Measurements from ENCODE around the gene EOLA1.
A peak's percentile ranks its signal among the peaks of the same experiment; 100 is the strongest.
"Not testable (repeated sequence)": the region's sequence is repeated elsewhere in the genome, so short reads cannot be mapped to it uniquely, and the experiment has no call there.

The EOLA1 gene

DNA sequence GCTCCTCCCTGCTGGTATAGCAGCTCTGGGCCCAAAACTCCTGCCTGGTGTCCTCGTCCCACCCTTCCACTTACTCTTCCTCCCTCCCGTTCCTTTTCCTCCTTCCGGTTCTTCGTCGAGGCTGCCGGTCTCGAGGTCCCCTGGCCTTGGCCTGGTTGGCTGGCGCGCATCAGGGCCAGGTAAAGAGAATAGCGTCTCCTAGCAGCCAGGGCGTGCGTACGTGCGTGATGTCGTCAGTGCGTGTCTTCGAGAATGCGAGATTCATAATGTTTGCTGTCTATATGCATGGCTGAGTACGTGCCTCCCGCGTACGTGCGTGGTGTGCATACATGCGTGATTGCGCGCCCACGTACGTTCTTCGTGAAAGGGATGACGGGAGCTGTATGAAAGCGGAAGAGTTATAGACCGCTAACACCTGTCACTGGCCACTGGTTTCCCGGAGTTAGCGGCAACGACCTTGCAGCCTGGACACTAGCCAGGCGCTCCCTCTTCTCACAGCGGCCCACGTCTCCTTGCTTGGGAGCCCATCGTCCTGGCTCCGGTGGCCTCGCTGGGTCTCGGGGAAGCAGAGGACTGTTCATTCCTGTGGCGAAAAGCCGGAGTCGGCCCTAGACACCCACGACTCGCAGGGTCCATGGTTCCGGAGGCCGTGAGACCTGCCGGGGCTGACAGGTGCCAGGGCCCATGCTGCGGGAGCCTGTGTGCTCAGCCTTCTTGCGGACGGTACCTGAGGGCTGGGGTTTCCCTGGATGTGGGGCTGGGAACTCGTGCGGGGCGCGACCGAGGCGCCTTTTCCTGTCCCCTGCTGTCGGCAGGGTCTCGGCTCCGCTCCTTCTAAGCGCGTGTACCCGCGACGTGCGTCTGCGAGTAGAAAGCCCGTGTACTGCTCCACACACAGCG, at the start of gene EOLA1:
Gene EOLA1 (plus strand): TSS at position 392 of the 900 bp plus-strand sequence. CDS start 4,619 bp downstream, outside the sequence.
- DNase-seq = peak in 52 of 56 donors; percentile 2 to 94 (median 79)

DNA sequence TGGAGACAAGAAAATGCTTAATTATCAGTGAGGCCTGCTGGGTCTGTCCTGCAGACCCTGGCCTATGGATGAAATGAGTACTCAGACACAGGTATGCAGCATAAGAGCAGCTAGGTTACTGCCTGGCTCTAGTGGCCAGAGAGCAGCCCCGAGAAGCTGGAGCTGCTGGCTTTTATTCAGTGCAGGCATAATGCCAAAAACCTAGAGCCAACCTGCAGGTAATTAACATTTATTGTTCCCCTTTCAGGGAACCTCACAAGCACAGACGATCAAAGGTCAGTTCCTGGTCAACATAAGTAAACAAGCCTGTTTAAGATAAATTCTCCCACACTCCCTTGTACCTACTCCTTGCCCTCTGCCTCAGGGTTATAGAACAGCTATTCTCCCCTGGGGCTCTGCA, 49.0 kb upstream of the EOLA1 start:
- DNase-seq = no peak

DNA sequence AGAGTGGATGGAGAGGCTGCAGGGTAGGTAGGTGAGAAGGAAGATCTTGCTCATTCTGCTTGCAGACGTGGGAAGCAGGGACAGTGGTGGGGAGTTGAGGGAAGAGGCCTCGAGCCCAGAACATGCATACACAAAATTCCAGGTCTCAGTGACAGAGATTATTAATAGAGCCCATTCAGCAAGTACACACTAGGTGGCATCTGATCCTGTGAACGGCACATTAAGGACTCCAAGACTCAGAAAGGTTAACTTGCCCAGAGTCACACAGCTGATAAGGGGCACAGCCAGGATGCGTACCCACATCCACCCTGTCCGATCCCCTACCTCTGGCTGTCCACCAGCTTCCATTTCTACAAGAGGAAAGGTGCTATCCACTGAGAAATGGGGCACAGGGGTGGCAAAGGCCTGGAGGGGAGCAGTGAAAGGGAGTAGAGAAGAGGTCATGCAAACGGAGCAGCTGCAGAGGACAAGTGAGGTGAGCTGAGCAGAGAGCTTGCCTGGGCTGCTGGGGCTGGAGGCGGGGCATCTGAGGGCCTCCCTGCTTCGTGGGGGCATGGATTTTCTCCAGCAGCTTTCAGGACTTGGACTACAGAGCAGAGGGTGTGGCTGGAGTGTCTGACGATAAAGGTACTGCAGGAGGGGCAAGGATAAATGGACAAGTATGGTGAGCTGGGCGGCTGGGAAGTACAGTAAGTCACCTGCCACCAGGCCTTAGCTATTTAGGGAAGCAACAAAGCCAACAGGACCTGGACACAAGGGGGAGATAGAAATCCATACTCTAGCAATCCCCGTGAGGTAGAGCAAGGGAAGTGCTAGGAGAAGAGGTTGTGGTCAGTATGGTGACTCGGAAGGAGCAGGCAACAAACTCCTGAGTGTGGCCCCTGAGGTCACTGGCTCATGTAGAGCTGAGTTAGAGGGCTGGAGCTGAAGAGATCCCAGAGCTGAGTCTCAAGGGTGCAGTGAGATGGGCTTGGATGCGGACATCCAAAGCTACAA, 46.9 kb upstream of the EOLA1 start:
- no peak for DNase-seq

DNA sequence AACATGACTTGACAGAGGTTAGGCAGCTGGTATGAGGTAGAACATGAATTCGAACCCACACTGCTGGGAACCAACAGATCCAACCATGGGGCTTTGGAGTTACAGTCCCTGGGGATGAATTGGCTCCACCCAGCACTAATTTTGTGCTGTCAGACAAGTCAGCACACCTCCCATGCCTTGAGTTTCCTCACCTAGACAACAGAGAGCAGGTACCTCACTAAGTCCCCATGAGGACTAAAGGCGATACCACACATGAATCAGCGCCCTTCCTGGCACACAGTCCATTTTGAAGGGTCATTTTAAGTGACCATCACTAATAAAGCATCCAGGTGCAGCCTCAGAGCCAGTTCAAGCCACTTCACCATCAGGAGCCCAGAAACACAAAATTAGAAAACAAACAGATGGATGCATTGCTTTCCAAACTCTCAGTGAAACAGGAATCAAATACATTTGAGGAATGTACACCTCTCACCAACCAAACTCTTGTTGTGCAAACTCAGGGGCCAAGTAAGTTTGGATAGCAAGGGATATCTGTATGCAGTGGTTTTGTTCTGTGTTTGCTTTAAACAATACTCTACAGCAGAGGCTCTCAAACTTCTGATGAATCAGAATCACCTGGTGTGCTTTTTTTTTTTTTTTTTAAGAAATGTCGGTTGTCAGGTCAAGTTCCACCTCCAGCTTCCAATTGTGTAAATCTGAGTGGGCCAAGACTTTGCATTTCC, 45.8 kb upstream of the EOLA1 start:
- no peak for DNase-seq

DNA sequence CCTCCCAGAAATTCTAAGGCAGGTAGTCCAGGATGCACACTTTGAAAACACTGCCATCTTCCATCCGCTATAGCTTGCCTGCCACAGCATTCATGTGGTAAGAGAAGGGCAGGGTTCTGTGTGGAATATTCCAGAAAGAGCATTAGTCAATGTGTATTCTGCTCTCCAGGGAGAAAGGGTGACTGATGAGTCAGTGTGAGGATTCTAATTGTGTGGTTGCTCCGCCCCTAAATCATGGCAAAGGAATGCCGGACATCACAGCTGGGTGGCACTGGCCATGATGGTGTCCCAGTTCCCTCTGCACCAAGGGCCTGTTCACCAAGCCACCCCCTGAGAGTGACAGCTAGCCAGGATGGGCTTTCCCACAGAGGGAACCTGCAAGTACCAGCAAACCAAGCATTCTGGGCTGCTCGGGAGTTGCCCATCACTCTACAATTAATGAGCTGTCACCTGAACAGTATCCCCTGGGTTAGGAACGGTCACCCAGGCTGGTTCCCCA, 45.2 kb upstream of the EOLA1 start:
- DNase-seq = no peak

DNA sequence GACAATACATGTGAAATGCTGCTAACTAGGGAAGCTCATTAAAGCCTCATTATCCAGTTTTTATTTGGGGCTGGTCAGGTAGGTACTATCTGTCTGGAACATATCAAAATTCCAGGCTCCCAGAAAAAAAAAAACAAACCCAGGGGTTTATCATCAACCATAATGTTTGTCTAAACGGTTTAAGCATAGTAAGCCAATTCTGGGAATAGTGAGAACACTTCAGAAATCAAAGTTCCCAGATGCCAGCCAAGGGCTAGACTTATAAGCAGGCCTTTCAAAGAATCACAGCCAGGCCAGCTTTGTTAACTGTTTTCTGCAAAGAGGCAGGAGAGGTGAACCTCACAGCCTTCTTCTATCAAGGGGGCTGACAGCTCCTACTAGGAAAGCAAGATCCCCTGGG, 43.8 kb upstream of the EOLA1 start:
- no peak for DNase-seq

DNA sequence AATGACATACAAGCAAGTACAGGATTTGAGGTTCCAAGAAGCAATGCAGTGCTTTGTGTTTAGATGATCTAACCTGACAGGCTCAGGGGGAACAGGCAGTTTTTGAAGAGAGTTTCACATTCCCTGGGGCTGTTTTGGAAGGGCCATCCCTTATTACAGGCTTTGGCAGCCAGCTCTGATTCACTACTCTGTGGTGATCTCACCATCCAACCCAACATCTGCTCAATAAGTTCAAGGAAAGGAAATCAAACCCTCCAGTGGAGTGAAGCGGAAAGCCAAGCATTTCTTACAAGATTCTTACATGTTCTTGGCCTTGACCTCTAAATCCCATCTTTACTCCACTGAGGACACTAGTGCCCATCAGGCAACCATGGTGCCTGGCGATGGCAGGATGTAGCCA, 43.2 kb upstream of the EOLA1 start:
- DNase-seq = no peak

DNA sequence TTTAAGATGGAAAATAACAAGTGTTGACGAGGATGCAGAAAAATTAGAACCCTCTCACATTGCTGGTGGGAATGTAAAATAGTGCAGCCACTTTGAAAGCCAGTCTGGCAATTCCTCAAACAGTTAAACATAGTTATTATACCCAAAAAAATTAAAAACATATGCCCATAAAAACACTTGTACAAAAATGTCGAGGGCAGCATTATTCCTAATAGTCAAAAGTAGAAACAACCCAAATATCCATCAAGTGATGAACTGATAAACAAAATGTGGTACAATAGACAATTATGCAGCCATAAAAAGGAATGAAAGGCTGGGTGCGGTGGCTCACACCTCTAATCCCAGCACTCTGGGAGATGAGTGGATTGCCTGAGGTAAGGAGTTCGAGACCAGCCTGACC, 42.0 kb upstream of the EOLA1 start:
- DNase-seq = no peak

DNA sequence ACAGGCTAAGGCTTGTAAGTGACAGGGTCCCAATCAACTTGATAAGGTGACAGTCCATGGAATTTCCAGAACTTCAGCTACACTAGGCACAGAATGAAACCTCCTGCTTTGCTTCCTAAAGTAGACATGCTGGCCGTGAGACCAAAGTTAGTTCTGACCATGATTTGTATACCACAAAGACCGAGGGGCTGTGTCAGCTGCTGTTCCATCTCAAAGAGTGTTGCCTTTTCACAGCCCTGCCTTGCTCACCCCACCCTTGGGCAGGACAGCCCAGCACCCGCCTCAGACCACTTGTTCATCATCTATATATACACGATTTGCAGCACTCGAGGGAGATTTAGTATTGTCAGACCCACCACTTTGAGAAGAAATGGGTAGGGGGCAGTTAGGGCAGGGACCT, 41.0 kb upstream of the EOLA1 start:
- DNase-seq = no peak

DNA sequence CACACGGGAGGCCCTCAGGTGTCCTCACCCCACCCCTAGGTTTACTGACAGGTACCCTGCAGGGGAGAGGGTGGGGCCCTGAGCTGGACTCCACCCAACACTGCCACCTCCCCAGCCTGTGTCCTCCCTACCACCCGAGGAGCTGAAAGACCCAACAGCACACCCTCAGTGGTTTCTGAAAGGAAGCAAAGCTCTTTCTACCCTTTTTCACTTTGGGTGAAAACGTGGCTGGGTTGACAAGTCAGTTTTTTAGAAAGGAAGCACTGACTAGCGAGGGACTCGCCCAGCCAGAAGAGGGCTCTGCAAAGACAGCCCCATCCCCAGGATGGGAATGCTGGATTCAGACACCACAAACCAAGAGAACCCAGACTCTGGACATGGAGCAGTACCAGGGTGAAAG, 37.9 kb upstream of the EOLA1 start:
- DNase-seq = not testable (repeated sequence)

DNA sequence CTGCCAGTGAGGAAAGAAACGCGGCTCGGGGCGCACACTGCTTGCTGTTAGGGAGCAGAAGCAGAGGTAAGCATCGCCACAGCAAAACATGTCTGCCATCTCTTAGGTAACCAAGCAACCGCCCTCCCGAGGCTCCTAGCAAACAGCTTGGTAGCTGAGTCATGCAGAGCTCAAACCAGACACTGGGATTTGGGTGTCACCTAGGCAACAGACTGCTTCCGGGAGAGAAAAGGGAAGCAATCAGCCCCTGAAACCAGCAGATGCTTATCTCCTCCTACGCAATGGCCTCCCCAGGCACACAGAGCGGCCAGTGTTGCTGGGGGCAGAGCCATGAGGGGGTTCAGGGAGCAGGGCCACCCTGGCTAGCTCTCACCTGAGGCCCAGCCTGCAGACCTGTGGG, 37.4 kb upstream of the EOLA1 start:
- peak in 18 of 56 donors; percentile 0 to 43 (median 14) for DNase-seq

DNA sequence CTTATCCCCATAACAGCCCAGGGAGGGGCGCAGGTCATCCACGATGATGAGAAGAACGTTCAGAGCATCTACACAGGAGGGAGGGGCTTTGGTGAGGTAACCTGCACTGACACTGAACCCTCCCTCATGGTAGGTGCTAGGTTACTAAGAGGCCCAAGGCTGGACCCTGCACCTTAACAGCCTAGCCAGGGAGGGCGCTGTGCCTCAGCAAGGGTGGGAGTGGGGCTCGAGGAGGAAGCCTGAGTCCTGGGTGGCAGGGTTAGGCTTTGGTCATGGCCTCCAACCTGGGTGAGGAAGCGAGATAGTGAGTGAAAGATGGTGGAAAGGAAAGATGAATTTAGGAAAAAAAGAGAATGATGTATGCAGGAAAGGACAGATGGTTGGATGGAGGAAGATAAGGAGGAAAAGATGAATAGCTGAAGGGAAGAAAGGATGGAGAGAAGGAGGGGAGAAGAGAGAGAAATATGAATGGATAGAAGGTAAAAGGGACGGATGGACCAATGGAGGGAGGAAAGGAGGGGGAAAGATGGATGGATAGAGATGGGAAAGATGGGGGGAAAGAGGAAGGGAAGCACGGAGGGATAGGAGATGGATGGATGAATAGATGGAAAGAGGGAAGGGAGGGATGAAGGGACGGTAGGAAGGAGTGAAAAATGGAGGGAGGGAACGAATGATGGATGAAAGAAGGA, 36.4 kb upstream of the EOLA1 start:
- peak in 4 of 56 donors; percentile 0 to 21 (median 8) for DNase-seq

DNA sequence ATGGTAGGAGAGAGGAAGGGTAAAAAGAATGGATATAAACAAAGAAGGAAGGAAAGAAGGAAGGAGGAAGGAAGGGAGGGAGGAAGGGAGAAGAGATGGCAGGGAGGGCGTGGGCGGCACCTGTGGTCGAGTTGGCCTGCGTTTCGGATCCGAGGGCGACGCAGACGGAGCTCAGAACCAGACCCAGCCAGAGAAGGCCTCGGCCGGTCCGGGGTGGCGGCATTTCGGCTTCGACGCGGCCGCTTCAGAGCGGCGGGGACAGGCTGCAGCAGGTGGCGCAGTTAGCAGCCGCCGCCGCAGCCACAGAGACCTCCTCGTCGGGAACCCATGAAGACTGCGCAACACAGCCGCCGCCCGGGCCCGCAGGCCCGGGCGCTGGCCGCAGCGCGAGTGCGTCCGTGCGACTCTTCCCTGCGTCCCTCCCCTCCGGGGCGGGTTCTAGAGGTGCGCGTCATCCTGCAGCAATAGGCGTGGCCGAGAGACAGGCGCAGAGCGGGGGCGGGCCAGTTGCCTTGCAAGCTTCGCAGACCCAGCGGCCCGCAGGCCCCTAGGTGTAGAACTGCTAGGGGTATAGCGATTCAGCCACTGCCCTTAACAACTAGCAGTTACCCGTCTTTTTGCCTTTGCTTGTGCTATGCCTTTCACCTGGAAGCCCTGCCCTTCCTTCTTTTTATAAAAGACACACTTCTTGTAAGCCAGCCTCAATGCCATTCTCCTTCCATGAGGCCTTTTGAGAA, 35.7 kb upstream of the EOLA1 start, which contains the start of gene IDS:
Gene IDS (minus strand): TSS at position 392 of the 737 bp plus-strand sequence. CDS start 169 bp downstream, at position 223.
- DNase-seq = peak in 55 of 56 donors; percentile 4 to 90 (median 68)

DNA sequence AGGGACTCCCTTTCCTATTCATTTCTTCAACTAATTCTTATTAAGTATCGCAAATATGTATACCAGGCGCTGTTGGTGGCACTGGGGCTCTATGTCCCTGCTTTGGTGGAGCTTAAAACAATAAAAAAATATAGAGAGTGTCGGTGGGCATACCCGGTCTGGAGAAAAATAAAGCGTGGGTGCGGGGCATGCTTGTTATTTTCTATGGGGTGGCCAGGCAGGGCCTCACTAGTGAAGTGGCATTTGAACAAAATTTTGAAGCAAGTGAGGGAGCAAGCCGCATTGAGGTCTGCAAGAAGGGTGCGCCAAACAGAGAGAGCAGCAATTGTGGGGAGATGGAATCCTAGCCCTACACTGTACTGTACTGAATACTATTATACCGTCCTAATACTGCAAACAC, 35.1 kb upstream of the EOLA1 start:
- no peak for DNase-seq

DNA sequence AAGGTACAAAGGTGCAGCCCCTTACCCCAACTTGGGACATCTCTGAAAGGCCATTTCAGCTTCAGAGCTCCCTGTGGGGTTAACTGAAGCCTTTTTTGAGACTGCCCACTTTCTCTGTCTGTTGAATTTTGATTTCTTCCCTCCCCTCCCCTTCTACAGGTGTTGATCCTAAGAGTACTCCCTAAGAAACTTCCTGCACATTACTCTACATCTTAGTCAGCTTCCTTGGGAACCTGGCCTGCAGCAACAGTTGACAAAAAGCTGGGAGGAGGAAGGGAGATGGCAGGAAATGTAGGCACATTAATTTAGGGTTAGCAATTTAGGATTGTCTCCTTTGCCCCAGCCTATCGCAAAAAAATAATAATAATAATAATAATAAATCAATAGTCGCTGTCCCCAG, 34.5 kb upstream of the EOLA1 start:
- no peak for DNase-seq

DNA sequence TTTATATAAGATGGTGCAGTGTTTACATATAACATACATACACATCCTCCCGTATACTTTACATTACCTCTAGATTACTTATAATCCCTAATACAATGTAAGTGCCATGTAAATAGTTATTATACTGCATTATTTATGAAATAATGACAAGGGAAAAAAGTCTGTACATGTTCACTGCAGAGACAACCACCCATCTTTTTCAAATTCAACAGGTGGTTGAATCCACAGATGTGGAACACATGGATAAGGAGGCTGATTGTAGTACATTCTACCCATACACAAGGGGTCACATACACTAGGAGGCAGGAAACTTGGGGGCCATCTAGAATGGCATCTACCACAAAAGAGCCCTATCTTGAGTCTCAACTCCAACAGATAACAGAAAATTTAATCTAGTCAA, 32.3 kb upstream of the EOLA1 start:
- DNase-seq = no peak

DNA sequence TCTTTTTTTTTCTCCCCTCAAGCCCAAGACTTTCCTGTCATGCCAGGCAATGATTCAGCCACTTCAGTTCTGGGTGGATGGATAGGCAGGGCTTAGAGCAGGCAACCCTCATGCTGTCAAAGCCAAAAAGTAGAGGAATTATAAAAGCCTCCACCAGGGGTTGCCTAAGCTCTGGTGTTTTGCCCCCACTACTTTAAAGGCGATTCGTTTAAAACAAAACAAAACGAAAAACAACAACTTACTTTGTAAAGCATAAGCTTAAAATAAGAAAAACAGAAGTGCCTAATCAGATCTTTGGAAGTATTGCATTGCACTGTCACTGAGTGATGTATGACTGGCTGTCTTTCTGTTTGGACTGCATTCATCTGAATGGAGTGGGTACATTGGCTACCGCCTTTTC, 30.4 kb upstream of the EOLA1 start:
- DNase-seq = no peak

DNA sequence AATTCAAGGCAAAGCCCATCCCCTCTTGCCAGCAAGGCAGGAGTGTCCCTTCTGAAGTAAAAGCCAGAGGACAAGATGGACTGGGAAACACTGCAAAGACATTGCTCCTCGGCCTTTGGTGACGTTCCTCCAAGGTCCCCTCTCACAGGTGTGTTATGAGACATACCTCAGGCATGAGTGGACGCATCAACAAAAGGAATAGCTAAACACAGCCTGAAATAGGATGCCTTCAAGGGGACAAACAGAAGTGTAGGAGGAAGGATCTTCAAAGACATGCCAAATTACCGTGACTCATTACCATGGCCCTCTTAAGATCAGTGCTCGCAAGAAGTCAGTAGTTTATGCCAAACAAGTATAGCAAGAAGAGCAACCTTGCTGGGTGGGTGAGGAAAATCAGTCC, 29.7 kb upstream of the EOLA1 start:
- no peak for DNase-seq

DNA sequence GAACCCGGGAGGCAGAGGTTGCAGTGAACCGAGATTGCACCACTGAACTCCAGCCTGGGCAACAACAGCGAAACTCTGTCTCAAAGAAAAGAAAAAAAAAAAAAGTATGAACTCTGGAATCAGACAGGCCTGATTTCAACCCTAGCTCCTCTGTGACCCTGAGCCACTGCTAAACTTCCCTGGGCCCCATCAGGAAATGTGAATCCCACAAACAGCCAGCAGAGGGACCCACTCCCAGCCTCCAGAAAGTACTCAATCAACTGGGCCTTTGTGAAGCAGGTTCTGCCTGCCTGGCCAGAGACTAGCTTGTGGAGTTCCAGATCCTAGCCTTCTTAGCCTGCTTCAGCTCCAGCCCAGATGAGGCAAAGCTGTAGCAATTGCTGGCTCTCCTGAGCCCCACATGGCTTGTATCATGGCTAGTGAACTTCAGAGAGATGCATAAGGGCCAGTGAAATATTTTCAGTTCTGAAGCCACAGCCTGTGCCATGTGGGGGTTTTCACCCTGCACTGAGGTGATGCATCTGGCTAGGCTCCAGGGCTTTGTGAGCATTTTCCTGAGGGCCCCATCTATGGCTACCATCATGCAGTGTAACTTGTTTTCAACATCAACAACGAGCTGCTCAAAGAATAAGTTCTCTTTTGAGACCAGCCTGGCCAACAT, 28.5 kb upstream of the EOLA1 start:
- peak in 40 of 56 donors; percentile 1 to 64 (median 18) for DNase-seq
